ENCODE measurements around the gene GK.

GRCh38 chrX:30735839-30736238, 82.6 kb downstream of the GK start:
- peak in 11 of 12 donors; percentile 30 to 65 (median 48) for TF ChIP-seq CTCF (IDR thresholded peaks at IDR 0.05)
- no peak for TF ChIP-seq POLR2A (IDR thresholded peaks at IDR 0.05)
